H1 (cell line): Measurements from ENCODE around the gene NPY1R.

Experiments used
- CEBPB ChIP-seq: IDR thresholded peaks from 2 replicates; pipeline ENCODE4 v1.6.1; 2012; ENCODE audit warnings: low read depth, low read length
- CREB1 ChIP-seq: IDR thresholded peaks from 2 replicates; pipeline ENCODE4 v1.6.1; 2012; ENCODE audit warnings: inconsistent platforms
- EZH2 ChIP-seq: fragments of 200-600 bp; sonication (generic); IDR thresholded peaks from 2 replicates; pipeline ENCODE4 v1.7.1; 2012; ENCODE audit warnings: low read depth, mild to moderate bottlenecking, moderate library complexity, low read length, inconsistent platforms; ENCODE audit not compliant: severe bottlenecking
- NANOG ChIP-seq: IDR thresholded peaks from 2 replicates; pipeline ENCODE4 v1.6.1; 2011; ENCODE audit warnings: low read length, low read depth, mild to moderate bottlenecking, inconsistent platforms; ENCODE audit not compliant: insufficient read depth, poor library complexity, severe bottlenecking
- SIN3A ChIP-seq, 2 experiments: IDR thresholded peaks in 1 of 2; conservative IDR thresholded peaks in 1 of 2; 2 replicates each; pipeline ENCODE4 v1.6.1; 2011 to 2012; ENCODE audit warnings: low read length in 2 of 2, improper control_type of control experiment in 1 of 2, low read depth in 1 of 2, mild to moderate bottlenecking in 1 of 2
- TF ChIP-seq, protein P1 (sequence below): IDR thresholded peaks from 2 replicates; pipeline ENCODE4 v1.6.1; 2011; ENCODE audit warnings: low read length, improper control_type of control experiment
- TF ChIP-seq, protein P2 (sequence below), 3 experiments: IDR thresholded peaks; 1 replicate in 2 of 3; 2 replicates in 1 of 3; pipeline versions ENCODE4 v1.5.1 to v1.6.1; 2011; ENCODE audit warnings: low read length in 3 of 3, mild to moderate bottlenecking in 3 of 3, inconsistent platforms in 2 of 3, low read depth in 1 of 3, moderate library complexity in 1 of 3; ENCODE audit not compliant: insufficient read depth in 1 of 3; ENCODE audit errors: control extremely low read depth in 1 of 3

DNA sequence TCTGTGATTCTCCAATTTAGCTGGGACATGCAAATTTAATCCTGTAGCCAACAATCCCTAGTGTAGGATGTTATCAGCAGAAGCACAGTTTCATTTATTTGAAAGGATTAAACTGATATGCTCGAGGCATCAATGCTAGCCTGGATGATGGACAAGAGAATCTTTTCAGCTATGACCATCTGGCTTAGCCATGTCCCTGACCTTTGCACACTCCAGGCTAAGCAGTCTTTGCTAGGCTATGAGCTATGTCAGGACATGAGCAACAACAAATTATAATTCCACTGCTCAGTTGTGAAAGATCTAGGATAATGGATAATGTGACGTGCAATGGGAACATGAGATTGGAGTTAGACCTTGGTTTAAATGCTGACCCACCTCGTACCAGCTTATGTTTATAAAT, 32.0 kb downstream of the NPY1R start:
- no peak for TF ChIP-seq EZH2
- TF ChIP-seq CEBPB, result no peak
- TF ChIP-seq, protein P1, sequence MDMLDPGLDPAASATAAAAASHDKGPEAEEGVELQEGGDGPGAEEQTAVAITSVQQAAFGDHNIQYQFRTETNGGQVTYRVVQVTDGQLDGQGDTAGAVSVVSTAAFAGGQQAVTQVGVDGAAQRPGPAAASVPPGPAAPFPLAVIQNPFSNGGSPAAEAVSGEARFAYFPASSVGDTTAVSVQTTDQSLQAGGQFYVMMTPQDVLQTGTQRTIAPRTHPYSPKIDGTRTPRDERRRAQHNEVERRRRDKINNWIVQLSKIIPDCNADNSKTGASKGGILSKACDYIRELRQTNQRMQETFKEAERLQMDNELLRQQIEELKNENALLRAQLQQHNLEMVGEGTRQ, result no peak
- TF ChIP-seq CREB1, result no peak
- TF ChIP-seq SIN3A (conservative IDR thresholded peaks at IDR 0.05 in 1 of 2, IDR thresholded peaks at IDR 0.05 in 1 of 2; ENCODE audit: low read depth in 1 of 2, low read length in 2 of 2), result no peak
- TF ChIP-seq, protein P2, sequence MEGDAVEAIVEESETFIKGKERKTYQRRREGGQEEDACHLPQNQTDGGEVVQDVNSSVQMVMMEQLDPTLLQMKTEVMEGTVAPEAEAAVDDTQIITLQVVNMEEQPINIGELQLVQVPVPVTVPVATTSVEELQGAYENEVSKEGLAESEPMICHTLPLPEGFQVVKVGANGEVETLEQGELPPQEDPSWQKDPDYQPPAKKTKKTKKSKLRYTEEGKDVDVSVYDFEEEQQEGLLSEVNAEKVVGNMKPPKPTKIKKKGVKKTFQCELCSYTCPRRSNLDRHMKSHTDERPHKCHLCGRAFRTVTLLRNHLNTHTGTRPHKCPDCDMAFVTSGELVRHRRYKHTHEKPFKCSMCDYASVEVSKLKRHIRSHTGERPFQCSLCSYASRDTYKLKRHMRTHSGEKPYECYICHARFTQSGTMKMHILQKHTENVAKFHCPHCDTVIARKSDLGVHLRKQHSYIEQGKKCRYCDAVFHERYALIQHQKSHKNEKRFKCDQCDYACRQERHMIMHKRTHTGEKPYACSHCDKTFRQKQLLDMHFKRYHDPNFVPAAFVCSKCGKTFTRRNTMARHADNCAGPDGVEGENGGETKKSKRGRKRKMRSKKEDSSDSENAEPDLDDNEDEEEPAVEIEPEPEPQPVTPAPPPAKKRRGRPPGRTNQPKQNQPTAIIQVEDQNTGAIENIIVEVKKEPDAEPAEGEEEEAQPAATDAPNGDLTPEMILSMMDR (IDR thresholded peaks at IDR 0.05; ENCODE audit: control extremely low read depth in 1 of 3, insufficient read depth in 1 of 3, low read depth in 1 of 3, low read length in 3 of 3), result no peak
- TF ChIP-seq NANOG, result no peak
